CD4-positive, alpha-beta T cell treated with Interleukin-10 for 1 hour (primary cell): ENCODE data around the gene ZNF358.
"Not testable (repeated sequence)": the region's sequence is repeated elsewhere in the genome, so short reads cannot be mapped to it uniquely, and the experiment has no call there.

Experiments
- DNase-seq: peaks from one replicate; pipeline ENCODE4 v3.0.0-alpha.2; 2020

The ZNF358 gene

DNA sequence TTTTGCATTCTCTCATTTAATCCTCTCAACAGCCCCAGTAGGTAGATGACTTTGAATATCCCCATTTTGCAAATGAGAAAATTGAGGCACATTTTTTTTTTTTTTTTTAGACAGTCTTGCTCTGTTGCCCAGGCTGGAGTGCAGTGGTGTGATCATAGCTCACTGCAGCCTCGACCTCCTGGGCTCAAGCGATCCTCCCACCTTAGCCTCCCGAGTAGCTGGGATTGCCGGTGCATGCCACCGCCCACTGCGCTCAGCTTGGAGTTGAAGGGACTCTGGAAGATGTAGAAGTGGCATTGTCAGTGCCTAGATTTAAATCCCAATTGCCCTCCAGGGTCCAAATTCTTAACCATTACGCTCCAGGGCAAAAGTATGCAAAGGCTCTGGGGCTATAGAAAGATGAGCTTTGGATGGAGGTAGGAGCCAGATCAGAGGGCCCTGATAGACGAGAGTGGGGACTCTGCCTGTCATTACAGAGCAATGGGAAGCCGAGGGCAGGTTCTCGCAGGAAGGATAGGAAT, 5.7 kb downstream of the ZNF358 start:
- no peak for DNase-seq

DNA sequence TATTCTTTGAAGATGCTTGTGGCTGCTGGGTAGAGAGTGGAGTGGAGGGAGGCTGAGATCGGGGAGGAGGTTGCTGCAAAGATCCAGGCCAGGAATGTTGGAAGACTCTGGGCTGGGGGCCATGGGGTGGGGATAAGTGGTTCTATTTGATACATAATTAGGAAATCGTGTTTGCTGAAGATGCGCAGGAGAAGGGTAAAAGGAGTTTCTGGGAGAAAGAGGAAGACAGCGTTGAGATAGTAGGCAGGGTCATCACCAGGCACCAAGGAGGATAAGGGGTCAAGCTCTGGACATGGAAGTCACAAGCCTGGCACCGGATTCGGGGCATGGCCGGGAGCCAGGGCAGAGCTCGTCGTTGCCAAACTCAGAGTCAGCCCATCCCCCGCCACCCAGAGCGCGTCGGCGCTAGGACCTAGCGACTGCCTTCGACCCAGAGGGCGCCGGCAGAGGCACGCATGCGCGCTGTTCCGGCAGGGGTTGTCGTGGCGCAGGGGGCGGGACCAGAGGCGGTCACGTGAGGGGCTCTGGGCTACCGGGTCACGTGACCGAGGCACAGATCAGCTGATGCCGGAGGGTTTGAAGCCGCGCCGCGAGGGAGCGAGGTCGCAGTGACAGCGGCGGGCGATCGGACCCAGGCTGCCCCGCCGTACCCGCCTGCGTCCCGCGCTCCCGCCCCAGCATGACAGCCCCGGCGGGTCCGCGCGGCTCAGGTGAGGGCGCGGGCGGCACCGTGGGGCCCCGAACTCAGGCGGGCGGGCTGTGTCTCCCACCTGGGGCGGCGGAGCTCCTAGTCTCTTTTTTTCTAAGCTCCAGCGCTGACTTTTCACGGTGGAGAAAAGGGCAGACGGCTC, 6.4 kb downstream of the ZNF358 start, which contains the start of gene MCOLN1:
TSS of gene MCOLN1 (plus strand) at position 553 of the 851 bp plus-strand sequence. CDS start at position 680, 127 bp downstream.
- DNase-seq = peak; percentile 99

DNA sequence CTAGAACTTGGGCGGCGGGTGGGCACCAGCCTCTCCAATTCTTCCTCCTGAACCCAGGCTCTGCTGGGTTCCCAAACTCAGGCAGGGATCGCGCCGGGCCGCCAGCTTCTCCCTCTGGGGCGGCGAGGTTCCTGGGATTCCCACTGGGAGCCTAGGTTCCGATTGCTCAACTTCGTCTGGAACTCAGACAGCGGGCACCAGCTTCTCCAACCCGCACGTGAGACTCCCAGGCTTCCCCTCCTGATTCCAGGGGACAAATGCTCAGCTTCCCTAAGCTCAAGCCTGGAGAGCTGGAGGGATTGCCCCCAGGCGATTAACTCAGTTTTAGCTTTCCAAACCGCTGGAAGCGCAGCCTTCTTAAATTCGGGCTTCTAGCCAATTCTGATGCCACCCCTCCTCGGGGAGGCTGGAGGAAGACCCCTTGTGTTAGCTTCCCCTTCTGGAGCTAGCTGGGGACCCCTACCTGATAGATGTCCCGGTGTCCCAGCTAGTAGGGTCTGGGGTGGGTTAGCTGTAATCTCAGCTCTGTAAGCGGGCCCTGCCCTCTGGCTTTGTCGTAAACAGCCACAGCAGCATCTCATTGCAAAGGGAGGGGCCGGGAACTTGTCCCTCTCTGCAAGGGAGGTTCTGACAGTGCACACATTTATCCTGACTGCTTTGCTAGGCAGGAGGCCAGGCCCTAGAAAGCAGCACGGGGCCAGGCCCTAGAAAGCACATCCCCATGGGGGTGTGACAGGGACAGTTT, 7.2 kb downstream of the ZNF358 start:
- DNase-seq = no peak

DNA sequence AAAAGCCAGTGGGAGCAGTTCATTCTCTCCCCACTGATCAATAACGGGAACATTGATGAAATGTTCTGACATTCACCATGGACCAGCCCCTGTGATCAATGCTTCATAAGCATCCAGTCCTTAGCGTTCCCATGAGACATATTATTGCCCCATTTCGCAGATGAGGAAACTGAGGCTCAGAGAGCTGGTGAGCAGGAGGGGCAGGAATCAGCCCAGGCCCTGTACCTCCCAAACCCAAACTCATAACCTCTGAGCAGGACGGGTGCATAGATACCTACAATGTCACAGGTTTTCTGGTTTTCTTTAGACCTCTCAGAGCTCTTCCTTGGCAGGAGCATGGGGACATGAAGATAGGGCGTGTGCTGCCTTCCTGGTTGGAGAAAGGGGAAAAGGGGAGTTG, 8.6 kb downstream of the ZNF358 start:
- DNase-seq = no peak

DNA sequence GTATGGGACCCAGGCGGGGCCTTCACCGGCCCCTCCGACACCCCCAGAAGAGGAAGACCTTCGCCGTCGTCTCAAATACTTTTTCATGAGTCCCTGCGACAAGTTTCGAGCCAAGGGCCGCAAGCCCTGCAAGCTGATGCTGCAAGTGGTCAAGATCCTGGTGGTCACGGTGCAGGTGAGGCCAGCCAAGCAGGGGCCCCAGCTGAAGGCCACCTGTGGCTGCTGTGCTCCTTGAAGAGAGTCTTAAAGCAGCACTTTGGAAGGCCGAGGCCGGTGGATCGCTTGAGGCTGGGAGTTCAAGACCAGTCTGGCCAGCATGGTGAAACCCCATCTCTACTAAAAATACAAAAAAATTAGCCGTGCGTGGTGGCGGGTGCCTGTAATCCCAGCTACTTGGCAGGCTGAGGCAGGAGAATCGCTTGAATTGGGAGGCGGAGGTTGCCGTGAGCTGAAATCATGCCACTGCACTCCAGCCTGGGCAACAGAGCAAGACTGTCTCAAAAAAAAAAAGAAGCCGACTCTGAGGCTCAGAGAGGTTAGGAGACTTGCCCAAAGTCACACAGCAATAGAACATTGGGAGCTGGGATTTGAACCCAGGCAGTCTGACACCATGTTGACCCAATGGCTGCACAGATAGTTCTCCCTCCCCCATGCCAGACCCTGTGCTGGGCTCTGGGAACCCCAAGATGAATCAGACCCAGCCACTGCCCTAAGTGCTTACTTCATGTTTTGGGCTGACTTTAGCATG, 9.3 kb downstream of the ZNF358 start:
- DNase-seq = no peak

DNA sequence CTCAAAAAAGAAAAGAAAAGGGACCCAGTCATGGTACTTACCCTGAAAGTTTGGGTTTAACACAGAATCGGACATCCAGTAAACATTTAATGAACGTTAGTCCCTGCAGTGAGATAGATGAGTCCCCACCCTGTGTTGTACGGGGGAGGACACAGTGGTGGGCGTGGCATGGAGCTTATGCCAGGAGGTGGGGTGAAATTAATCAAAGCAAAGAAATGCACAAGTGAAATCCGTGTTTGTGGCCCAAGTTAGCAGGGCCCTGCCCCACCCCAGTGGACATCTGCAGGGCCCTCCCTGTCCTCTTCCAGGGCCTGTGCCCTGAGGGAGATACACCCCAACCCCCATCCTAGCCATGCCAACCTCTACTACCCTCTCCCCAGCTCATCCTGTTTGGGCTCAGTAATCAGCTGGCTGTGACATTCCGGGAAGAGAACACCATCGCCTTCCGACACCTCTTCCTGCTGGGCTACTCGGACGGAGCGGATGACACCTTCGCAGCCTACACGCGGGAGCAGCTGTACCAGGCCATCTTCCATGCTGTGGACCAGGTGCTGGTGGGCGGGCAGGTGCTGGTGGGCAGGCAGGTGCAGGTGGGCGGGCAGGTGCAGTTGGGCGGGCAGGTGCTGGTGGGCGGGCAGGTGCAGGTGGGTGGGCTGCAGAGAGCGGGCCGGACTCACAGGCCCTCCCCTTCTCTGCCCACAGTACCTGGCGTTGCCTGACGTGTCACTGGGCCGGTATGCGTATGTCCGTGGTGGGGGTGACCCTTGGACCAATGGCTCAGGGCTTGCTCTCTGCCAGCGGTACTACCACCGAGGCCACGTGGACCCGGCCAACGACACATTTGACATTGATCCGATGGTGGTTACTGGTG, 10.4 kb downstream of the ZNF358 start:
- no peak for DNase-seq

DNA sequence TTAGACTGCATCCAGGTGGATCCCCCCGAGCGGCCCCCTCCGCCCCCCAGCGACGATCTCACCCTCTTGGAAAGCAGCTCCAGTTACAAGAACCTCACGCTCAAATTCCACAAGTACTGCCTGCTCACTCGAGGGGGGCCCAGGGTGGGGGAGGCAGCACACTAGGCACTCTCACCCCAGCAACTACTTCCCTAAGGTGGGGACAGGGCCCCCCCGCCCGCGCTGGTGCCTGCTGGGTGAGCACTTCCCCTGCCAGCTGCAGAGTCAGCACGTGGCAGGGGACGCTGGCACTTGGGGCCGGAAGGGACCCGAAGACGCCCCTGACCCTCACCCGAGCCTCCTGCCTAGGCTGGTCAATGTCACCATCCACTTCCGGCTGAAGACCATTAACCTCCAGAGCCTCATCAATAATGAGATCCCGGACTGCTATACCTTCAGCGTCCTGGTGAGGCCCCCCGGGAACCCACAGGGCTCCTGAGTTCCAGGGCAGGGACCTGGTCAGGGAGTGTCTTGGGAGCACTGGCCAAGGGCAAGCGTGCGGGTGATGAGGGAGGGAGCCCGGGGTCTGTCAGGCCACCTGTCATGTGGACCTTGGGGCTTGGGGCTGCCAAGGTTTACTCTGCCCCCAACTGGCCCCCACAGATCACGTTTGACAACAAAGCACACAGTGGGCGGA, 11.8 kb downstream of the ZNF358 start:
- no peak for DNase-seq

DNA sequence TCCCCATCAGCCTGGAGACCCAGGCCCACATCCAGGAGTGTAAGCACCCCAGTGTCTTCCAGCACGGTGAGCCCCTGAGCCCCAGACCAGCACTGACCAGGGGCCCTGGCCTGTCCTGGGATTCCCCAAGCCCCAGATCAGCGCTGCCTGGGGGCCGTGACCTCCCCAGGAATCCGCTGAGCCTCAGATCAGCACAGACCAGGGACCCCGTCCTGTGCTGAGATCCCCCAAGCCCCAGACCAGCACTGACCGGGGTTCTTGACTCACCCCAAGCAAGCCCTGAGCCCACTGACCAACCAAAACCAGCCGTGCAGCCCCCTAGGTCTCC, 12.3 kb downstream of the ZNF358 start:
- no peak for DNase-seq

DNA sequence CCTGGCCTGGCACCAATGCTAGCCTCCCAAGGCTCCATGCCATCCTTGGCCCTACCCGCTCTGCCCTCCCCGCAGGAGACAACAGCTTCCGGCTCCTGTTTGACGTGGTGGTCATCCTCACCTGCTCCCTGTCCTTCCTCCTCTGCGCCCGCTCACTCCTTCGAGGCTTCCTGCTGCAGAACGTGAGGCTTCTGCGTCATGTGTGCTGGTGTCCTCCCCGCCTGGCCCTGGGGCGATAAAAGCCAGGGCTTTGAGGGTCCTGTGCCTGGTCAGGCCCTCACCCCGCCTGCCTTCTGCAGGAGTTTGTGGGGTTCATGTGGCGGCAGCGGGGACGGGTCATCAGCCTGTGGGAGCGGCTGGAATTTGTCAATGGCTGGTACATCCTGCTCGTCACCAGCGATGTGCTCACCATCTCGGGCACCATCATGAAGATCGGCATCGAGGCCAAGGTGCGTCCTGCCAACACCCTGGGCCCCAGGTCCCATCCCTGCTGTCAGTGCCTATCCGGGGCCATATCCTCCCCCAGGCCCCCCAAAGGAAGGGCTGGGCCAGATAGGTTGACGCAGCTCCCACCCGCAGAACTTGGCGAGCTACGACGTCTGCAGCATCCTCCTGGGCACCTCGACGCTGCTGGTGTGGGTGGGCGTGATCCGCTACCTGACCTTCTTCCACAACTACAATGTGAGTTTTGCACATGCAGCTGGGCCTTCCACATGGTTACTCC, 12.8 kb downstream of the ZNF358 start:
- DNase-seq = no peak

DNA sequence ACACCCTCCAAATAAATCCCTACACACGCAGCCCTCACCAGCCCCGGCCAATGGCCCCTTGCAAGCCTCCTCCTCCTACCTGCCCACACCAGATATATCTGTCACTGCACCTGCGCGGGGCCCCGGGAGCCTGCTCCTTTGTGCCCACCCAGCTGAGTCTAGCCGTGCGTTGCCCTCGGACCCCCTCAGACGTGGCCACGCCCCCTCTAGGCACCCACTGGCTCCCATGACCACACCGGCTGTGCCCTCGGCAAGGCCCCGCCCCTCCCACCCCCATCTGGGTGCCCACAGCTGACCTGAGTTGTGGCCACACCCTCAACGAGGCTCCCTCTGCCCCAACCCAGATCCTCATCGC, 13.3 kb downstream of the ZNF358 start:
- DNase-seq = no peak

DNA sequence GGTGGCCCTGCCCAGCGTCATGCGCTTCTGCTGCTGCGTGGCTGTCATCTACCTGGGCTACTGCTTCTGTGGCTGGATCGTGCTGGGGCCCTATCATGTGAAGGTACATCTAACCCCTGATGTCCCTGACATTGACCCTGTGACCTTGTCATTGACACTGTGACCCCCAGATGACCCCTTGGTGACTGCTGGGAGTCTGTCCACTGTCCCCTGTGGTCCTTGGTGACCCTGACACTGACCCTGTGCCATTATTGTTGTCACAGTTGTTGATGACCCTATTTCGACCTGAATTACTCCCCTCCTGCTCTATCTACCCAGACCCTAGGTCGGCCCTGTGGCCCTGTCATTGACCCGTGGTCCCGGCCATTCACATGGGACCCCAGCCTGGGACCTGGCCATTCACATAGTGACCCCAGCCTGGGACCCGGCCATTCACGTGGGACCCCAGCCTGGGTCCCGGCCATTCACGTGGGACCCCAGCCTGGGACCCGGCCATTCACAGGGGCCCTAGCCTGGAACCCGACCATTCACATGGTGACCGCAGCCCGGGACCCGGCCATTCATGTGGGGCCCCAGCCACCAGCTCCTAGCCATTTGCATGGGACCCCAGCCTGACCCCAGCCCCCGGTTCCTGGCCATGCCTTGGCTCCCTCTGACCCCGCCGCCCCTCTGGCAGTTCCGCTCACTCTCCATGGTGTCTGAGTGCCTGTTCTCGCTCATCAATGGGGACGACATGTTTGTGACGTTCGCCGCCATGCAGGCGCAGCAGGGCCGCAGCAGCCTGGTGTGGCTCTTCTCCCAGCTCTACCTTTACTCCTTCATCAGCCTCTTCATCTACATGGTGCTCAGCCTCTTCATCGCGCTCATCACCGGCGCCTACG, 13.9 kb downstream of the ZNF358 start:
- no peak for DNase-seq

DNA sequence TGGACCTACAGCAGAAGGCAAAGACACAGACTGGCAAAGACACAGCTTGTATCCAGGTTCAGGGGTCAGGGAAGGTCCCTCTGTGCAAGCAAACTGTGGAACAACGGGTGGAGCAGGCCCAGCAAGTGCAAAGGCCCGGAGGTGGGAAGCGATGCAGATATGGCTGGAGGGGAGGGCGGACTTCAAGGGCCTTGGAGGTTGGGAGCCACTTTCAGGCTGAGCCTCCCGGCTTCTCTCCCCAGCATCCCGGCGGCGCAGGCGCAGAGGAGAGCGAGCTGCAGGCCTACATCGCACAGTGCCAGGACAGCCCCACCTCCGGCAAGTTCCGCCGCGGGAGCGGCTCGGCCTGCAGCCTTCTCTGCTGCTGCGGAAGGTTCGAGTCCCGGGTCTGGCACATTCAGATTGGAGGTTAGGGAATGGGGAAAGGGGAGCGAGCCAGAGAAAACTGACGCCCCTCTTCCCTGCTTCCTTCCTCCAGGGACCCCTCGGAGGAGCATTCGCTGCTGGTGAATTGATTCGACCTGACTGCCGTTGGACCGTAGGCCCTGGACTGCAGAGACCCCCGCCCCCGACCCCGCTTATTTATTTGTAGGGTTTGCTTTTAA, 17.5 kb downstream of the ZNF358 start:
- no peak for DNase-seq

DNA sequence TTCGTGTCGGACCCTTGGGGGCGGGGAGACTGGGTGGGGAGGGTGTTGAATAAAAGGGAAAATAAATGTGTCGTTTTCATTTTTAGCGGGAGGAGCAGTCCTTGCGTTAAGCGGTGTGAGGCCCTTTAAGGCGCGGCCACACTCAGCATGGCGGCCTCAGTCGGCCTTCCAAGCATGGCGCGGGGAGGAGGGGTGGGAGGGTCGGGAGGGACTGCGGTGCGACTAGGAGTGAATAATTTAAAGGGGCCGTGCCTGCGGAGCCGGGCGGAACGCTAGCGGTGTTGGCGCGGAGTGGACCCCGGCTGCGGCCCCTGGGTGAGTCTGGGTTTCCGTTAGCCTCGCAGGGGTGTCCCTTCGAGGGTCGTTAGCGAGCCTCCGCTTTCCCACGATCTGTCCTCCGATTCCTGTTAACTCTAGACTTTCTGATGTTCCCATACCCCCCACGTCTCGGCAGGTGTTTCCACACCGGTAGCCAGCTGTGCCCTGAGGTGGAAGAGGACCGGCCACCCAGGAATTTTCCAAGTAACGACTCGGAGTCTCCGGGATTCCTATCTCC, 18.1 kb downstream of the ZNF358 start:
- peak; percentile 87 for DNase-seq

DNA sequence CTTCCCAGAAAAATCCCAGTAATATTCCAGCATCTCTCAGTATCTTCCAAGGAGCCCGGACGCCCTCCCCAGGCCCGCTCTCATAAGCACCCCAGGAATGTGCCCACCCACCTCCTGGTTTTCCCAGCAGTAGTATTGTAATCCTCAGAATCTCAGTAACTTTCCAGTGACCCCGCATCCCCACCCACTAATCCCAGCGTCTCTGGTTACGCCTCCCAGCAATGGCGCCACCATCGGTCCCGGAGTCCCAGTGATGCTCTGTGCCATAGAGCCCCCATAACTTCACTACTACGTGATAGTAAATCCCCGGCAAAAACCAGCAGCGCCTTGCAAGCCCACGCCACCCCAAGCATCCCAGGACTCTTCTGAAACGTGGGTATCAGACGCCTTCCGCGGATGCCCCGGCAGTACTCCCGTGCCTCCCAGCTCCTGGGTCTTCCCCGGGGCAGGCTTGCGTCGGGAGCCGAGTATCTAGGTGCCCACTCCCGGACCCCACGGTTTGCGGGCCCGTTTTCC, 18.7 kb downstream of the ZNF358 start:
- peak; percentile 33 for DNase-seq

DNA sequence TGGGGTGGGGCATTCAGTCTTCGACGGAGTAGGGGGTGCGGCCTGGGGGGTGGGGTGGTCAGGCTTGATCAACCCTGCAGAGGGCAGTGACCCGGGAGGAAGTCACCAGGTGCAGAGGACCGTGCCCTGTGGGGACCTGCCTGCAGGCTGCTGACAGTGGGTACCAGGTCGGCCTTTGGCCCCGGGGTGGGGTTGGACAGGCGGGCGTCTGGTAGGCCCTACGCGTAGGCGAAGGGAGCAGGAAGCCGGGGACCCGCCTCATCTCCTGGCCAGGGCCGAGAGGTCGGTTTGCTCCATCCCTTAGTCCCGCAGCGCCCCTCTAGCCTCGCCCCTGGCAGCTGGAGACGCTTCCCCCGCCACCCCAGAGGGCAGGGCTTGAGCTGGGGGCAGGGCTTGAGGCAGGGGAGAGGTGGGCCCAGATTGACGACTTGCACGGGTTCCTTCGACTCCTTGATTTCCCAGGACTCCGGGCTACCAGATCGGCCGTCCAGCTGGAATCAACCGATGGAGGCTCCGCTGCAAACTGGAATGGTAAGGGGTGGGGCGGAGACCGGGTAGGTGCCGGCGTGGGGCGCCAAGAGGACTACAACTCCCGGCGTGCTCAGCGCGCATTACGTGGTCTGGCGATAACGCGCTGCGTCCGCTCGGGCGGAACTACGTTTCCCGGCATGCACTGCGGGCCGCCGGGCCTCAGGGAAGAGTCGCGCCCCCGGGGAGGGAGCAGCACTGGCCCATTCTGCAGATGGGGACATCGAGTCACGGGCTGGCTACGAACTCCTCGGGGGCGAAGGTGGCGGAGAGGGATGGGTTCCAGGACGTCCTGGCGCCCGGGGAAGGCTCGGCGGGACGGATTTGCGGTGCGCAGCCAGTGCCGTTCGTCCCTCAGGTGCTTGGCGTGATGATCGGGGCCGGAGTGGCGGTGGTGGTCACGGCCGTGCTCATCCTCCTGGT, 19.4 kb downstream of the ZNF358 start, which contains the start of gene PNPLA6:
TSS of gene PNPLA6 (plus strand) at position 671 of the 951 bp plus-strand sequence. CDS start at position 743, 72 bp downstream.
- DNase-seq = peak; percentile 91

DNA sequence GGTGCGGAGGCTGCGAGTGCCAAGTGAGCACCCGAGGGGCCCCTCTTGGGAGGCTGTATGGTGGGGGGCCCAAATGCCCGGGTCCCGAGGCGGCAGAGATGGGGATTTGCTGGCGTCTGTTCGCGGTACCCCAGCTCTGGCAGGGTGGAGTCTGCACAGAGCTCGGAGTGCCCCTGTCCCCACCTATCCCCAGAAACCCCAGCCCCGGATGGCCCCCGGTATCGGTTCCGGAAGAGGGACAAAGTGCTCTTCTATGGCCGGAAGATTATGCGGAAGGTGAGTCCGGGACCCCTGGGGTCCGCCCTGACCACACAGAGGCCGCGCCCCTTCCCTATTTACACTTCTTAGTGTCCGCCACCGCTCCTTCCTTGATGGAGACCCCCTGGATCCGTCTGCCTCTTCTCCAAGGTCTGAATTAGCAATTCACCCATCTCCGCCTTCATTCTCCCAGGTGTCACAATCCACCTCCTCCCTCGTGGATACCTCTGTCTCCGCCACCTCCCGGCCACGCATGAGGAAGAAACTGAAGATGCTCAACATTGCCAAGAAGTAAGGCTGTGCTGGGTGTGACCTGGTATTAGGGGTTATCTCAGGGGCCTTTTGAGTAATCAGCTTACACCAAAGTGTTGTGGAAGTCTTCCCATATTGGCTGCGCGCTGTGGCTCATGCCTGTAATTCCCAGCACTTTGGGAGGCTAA, 20.2 kb downstream of the ZNF358 start:
- DNase-seq = no peak

DNA sequence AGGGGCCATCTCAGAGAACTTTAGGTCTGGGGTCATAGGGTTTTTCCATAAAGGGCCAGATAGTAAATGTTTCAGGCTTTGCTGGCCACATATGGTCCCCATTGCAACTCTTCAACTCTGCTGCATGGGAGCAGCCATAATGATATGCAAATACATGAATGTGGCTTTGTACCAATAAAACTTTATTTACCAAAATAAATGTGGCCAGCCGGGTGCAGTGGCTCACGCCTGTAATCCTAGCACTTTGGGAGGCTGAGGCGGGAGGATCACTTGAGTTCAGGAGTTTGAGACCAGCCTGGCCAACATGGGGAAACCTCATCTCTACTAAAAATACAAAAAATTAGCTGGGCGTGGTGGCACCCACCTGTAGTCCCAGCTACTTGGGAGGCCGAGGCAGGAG, 23.1 kb downstream of the ZNF358 start:
- DNase-seq = not testable (repeated sequence)
